Suprapubic skin (tissue), 4 donors: Measurements from ENCODE around the gene PDIK1L. TPM values are rescaled to one million over a fixed set of nuclear protein-coding genes. Genes with fewer than 3 reads are reported as not detected.
"Not testable (repeated sequence)": the region's sequence is repeated elsewhere in the genome, so short reads cannot be mapped to it uniquely, and the experiment has no call there.

ENCODE experiments used
- DNase-seq, 2 donors: peaks; one replicate each; pipeline ENCODE4 v3.0.0-alpha.2; 2019; ENCODE audit warnings: low spot score in 2 of 2
- H3K27ac ChIP-seq: fragments of 200-600 bp; sonication (generic); one replicate; pipeline ENCODE4 v1.5.1; 2019
- H3K27me3 ChIP-seq: fragments of 200-600 bp; sonication (generic); one replicate; pipeline ENCODE4 v1.5.1; 2019
- H3K36me3 ChIP-seq: fragments of 200-600 bp; sonication (generic); one replicate; pipeline ENCODE4 v1.5.1; 2019
- H3K4me1 ChIP-seq: fragments of 200-600 bp; sonication (generic); one replicate; pipeline ENCODE4 v1.5.1; 2019
- H3K4me3 ChIP-seq: fragments of 200-600 bp; sonication (generic); one replicate; pipeline ENCODE4 v1.5.1; 2019; ENCODE audit warnings: mild to moderate bottlenecking
- H3K9me3 ChIP-seq: fragments of 200-600 bp; sonication (generic); one replicate; pipeline ENCODE4 v1.5.1; 2019
- CTCF ChIP-seq, 2 donors: fragments of 200-600 bp in 1 of 2; fragments of 450-650 bp in 1 of 2; sonication (generic) in 1 of 2; IDR thresholded peaks; one replicate each; pipeline ENCODE4 v1.5.1; 2016 to 2019; ENCODE audit warnings: antibody characterized with exemption in 2 of 2, mild to moderate bottlenecking in 1 of 2, moderate library complexity in 1 of 2
- EP300 ChIP-seq: sonication (generic); formaldehyde crosslinking; IDR thresholded peaks from one replicate; pipeline ENCODE4 v1.6.1; 2017; ENCODE audit warnings: antibody characterized with exemption
- POLR2A ChIP-seq, 2 donors: fragments of 450-650 bp; IDR thresholded peaks; one replicate each; pipeline ENCODE4 v1.6.1; 2017; ENCODE audit warnings: antibody characterized with exemption in 2 of 2, mild to moderate bottlenecking in 2 of 2, moderate library complexity in 2 of 2
- POLR2AphosphoS5 ChIP-seq, 3 donors: sonication (generic); formaldehyde crosslinking; IDR thresholded peaks; one replicate each; pipeline ENCODE4 v1.6.1; 2017; ENCODE audit warnings: antibody characterized with exemption in 3 of 3
- WGBS: methylation state at CpG from one replicate; pipeline ENCODE4 v1.1.5; 2018; 5-methylcytosine and 5-hydroxymethylcytosine counted together
- total RNA-seq, 4 donors: library from RNA; depleted of rRNA; stranded (reverse); fragments of >200 nt; gene quantifications; one replicate each; pipeline ENCODE4 v1.1.0, GENCODE V29; 2016

The PDIK1L gene
- total RNA-seq, 4 donors from 2014 or later: 9.1 to 14.1 (median 10.0) TPM

DNA sequence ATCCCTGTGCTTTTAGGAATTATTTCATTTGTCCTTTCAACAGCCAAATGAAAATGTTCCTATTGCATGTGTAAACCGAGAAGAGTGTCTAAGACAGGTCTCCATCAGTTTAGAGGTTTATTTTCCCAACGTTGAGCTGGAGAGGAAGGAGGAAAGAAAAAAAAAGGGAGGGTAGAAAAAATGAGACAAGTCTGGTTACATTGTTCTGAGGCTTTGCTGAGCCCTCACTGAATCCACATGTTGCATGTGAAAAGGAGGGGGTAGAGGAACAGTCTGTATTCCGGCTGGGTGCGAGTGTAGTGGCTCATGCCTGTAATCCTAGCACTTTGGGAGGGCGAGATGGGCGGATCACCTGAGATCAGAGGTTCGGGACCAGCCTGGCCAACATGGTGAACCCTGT lies 19.2 kb upstream of the PDIK1L start:
- H3K36me3 ChIP-seq: no peaks in the 10 kb centered on the region
- TF ChIP-seq POLR2AphosphoS5 (IDR thresholded peaks at IDR 0.05): no peak
- no peak for TF ChIP-seq EP300
- no peak for TF ChIP-seq CTCF (IDR thresholded peaks at IDR 0.05)
- TF ChIP-seq POLR2A (IDR thresholded peaks at IDR 0.05): no peak
- no peaks in the 10 kb centered on the region for H3K9me3 ChIP-seq
- no peak for DNase-seq
- 50% methylated on average over 7 of the region's 7 CpGs for WGBS
- no peak overlapping the region for H3K4me3 ChIP-seq
- H3K27me3 ChIP-seq: peaks cover 9% of the 10 kb centered on the region
- H3K4me1 ChIP-seq: peaks cover 17% of the 10 kb centered on the region
- H3K27ac ChIP-seq: no peak overlapping the region

- DNase-seq, H3K27me3 ChIP-seq, H3K36me3 ChIP-seq, H3K9me3 ChIP-seq, H3K4me3 ChIP-seq, H3K27ac ChIP-seq: not testable (repeated sequence)
- WGBS: 38% methylated on average over 6 of the region's 6 CpGs
- H3K4me1 ChIP-seq: peaks cover 17% of the 10 kb centered on the region
Observed at GRCh38 chr1:26093569-26093968, 18.1 kb upstream of the PDIK1L start.

DNA sequence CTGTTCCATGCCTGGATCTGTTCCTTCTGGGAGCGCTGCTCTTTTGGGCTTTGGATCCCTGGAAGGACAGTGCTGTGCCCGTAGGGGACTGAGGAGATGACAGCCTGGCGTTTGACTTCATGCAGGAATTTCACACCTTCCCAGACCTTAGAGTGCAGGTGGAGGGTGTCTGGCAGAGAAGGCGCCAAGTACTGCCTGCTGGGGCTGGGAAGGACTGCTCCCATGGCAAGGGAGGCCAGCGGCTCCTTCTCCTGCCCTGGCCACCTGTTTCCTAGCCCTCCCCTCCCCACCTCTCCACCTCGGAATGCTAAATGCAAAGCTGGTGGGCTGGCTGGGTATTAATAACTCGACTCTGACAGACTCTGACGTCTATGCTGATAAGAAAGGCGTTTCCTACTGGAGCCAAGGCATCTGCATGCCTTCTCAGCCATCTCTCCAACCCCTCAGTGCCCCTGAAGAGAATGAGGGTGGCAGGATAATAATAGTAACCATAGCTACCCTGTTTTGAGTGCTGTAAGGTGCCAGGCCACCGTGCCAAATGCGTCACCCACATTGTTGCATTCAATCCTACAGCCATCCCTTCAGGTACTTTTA lies 17.5 kb upstream of the PDIK1L start:
- 12% methylated on average over 5 of the region's 11 CpGs for WGBS
- Histone ChIP-seq H3K4me3 (no peak overlapping the region), H3K27ac (no peak overlapping the region), H3K9me3 (no peaks in the 10 kb centered on the region), H3K36me3 (no peaks in the 10 kb centered on the region), H3K27me3 (peaks cover 9% of the 10 kb centered on the region), H3K4me1 (peaks cover 17% of the 10 kb centered on the region)
- no peak for TF ChIP-seq EP300
- no peak for TF ChIP-seq POLR2A (IDR thresholded peaks at IDR 0.05)
- no peak for TF ChIP-seq POLR2AphosphoS5 (IDR thresholded peaks at IDR 0.05)
- TF ChIP-seq CTCF (IDR thresholded peaks at IDR 0.05): no peak
- DNase-seq: no peak

- Histone ChIP-seq H3K27me3 (peaks cover 9% of the 10 kb centered on the region), H3K27ac (no peak overlapping the region), H3K36me3 (no peaks in the 10 kb centered on the region), H3K4me1 (peaks cover 17% of the 10 kb centered on the region), H3K9me3 (no peaks in the 10 kb centered on the region), H3K4me3 (no peak overlapping the region)
- peak in 1 of 2 donors; percentile 70 for DNase-seq
- TF ChIP-seq POLR2AphosphoS5 (IDR thresholded peaks at IDR 0.05): peak in 1 of 3 donors; percentile 36
- TF ChIP-seq CTCF (IDR thresholded peaks at IDR 0.05): peak in 1 of 2 donors; percentile 13
- TF ChIP-seq EP300: no peak
- no peak for TF ChIP-seq POLR2A (IDR thresholded peaks at IDR 0.05)
- 24% methylated on average over 14 of the region's 17 CpGs for WGBS
Observed at GRCh38 chr1:26094677-26095383, 16.8 kb upstream of the PDIK1L start.

GRCh38 chr1:26096471-26096870 lies 15.2 kb upstream of the PDIK1L start:
- Histone ChIP-seq H3K4me3 (no peak overlapping the region), H3K27ac (no peak overlapping the region), H3K36me3 (no peaks in the 10 kb centered on the region), H3K9me3 (no peaks in the 10 kb centered on the region), H3K4me1 (peaks cover 17% of the 10 kb centered on the region), H3K27me3 (peaks cover 4% of the 10 kb centered on the region)
- no peak for TF ChIP-seq POLR2A (IDR thresholded peaks at IDR 0.05)
- TF ChIP-seq EP300: no peak
- no peak for TF ChIP-seq POLR2AphosphoS5 (IDR thresholded peaks at IDR 0.05)
- TF ChIP-seq CTCF (IDR thresholded peaks at IDR 0.05): no peak
- WGBS: 73% methylated on average over 2 of the region's 2 CpGs
- no peak for DNase-seq
